Right lobe of liver (tissue), 6 donors: ENCODE data around the gene MCFD2. TPM values are rescaled to one million over a fixed set of nuclear protein-coding genes. Genes with fewer than 3 reads are reported as not detected.

Source experiments
- ATAC-seq, 4 donors: fragments of 200-7000 bp; cut with Tn5 transposase; one replicate each; pipeline ENCODE4 v1.9.1; 2020; ENCODE audit warnings: mild to moderate bottlenecking in 4 of 4, moderate library complexity in 4 of 4
- DNase-seq, 3 donors: peaks; one replicate each; pipeline ENCODE4 v3.0.0-alpha.2; 2020
- H3K27ac ChIP-seq, 3 donors: fragments of 200-600 bp; one replicate each; pipeline ENCODE4 v1.8.0; 2022
- H3K27me3 ChIP-seq, 2 donors: fragments of 200-600 bp; one replicate each; pipeline ENCODE4 v1.8.0; 2022
- H3K36me3 ChIP-seq, 4 donors: fragments of 200-600 bp; sonication (generic) in 1 of 4; one replicate each; pipeline versions ENCODE4 v1.5.1 to v1.8.0; 2017 to 2022; ENCODE audit warnings: control low read depth in 1 of 4
- H3K4me1 ChIP-seq, 4 donors: fragments of 200-600 bp; sonication (generic) in 1 of 4; one replicate each; pipeline versions ENCODE4 v1.5.1 to v1.8.0; 2017 to 2022; ENCODE audit warnings: control low read depth in 1 of 4
- H3K4me3 ChIP-seq, 3 donors: fragments of 200-600 bp; one replicate each; pipeline ENCODE4 v1.8.0; 2022
- H3K9me3 ChIP-seq, 4 donors: fragments of 200-600 bp; sonication (generic) in 1 of 4; one replicate each; pipeline versions ENCODE4 v1.5.1 to v1.8.0; 2017 to 2022; ENCODE audit warnings: control low read depth in 1 of 4
- CTCF ChIP-seq, 4 donors: fragments of 200-600 bp in 3 of 4; fragments of 450-650 bp in 1 of 4; IDR thresholded peaks; one replicate each; pipeline versions ENCODE4 v1.5.1 to v1.8.0; 2016 to 2022; ENCODE audit warnings: antibody characterized with exemption in 4 of 4, mild to moderate bottlenecking in 2 of 4
- POLR2A ChIP-seq: fragments of 450-650 bp; IDR thresholded peaks from one replicate; pipeline ENCODE4 v1.6.1; 2017; ENCODE audit warnings: antibody characterized with exemption, mild to moderate bottlenecking
- WGBS: methylation state at CpG from one replicate; pipeline ENCODE4 v1.1.6; 2018; ENCODE audit warnings: low coverage, low lambda C conversion rate; ENCODE audit not compliant: insufficient coverage; ENCODE audit errors: missing lambda C conversion rate; 5-methylcytosine and 5-hydroxymethylcytosine counted together
- intact Hi-C, 2 donors: fragments of 100-400 bp; cut with DNase I; formaldehyde crosslinking; loops; one replicate each; pipeline versions ENCODE4 v1.11.2 to v1.14.1; 2022
- total RNA-seq, 6 experiments: library from RNA; depleted of rRNA in 2 of 6; stranded (reverse); fragments of >200 nt in 2 of 6; fragmentation: NEBNext Ultra II Directional in 3 of 6; extraction: Animal tissue kit (Norgen Biotek cat#: 25700) in 3 of 6; gene quantifications; one replicate each; pipeline versions ENCODE4 v1.1.0 to v1.2.4, GENCODE V29; 2016 to 2023
- donor health status: DM: no; HTN: yes; CAD: no.
- donor health status: DM: no; HTN: no; CAD: no.
- donor health status: DM: no; HTN: no; CAD: no.
- donor health status: DM: no; HTN: yes; CAD: no.
- donor health status: DM: no; HTN: yes; CAD: no.

Gene MCFD2
- total RNA-seq, 6 experiments from 2014 or later: 85.0 to 147 (median 99.2) TPM

DNA sequence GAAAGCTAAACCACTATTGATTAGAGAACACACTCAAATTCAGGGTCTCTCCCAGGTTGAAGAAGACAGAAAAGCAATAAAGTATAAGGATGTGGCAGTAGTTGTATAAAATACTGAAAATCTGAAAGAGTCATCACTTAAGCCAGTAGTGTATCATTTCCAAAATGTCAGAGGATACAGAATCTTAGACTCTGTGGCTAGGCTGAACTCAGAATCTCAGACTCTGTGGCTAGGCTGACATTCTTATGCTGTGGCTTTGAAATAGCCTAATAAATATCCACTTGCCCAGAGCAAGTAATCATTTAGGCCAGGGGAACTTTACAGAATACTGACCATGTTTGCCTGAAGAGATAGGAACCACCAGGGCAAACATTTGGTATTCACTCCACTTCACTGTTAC lies 13.1 kb downstream of the MCFD2 start:
- Histone ChIP-seq H3K36me3 (peaks cover 0 to 28% (median 7%) of the 10 kb centered on the region in 4 donors), H3K9me3 (no peaks in the 10 kb centered on the region)
- TF ChIP-seq POLR2A (no peak), CTCF (IDR thresholded peaks at IDR 0.05) (no peak)

DNA sequence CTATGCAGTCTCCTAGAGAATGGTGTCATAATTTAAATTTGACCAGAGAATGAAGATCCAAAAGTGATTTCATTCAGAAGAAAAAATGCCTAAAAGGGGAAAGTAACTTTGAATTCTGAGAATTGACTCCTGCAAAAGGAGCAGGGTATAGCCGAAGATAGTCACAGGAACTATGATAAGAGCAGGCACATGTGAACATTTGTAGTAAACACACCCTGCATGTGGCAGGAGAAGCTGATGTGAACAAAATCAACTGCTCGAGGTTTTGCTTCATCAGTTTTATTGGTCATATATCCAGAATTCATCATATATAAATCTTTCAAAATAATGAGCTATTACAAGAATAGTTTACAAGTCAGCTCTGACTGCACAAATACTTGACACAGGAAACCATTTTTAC lies 14.0 kb downstream of the MCFD2 start:
- Histone ChIP-seq H3K4me3 (no peak overlapping the region), H3K36me3 (peaks cover 0 to 19% (median 2%) of the 10 kb centered on the region in 4 donors), H3K27me3 (no peaks in the 10 kb centered on the region), H3K27ac (no peak overlapping the region), H3K9me3 (no peaks in the 10 kb centered on the region), H3K4me1 (no peaks in the 10 kb centered on the region)
- DNase-seq (no peak), ATAC-seq (no peak)
- 61% methylated on average over 2 of the region's 2 CpGs for WGBS
- TF ChIP-seq POLR2A (no peak), CTCF (IDR thresholded peaks at IDR 0.05) (no peak)
- intact Hi-C loops: no loop called here

More for the DNA sequence above, 13.1 kb downstream of the MCFD2 start:
- DNase-seq (no peak), ATAC-seq (no peak)
- intact Hi-C loops: no loop called here
- Histone ChIP-seq H3K4me3 (no peak overlapping the region), H3K27ac (no peak overlapping the region), H3K4me1 (no peaks in the 10 kb centered on the region), H3K27me3 (no peaks in the 10 kb centered on the region)

DNA sequence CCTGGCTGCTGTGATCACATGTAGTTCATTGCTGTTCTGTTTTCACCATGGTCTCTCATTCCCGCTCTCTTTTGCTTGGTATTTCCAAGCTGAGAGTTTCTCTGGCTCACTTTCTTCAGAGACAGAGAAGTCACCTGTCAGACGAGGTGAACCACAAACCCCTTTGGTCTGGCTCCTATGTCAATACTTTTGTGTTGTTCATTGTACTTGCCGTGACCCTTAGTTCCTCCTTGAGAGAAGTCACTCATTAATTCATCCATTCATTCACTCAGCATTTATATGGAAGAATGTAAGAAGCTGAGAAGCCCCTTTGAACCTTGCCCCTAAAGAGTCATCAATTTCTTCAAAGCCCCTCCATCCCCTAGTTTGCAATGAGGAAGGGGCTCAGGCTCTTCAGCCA lies 15.2 kb downstream of the MCFD2 start:
- no peak for ATAC-seq
- TF ChIP-seq CTCF (IDR thresholded peaks at IDR 0.05): no peak
- TF ChIP-seq POLR2A: no peak
- Histone ChIP-seq H3K27ac (no peak overlapping the region), H3K4me1 (no peaks in the 10 kb centered on the region), H3K27me3 (no peaks in the 10 kb centered on the region), H3K4me3 (no peak overlapping the region), H3K9me3 (no peaks in the 10 kb centered on the region), H3K36me3 (peaks cover 0 to 9% (median 0%) of the 10 kb centered on the region in 4 donors)
- intact Hi-C loops: no loop called here
- DNase-seq: no peak
- WGBS: 73% methylated on average over 3 of the region's 3 CpGs

GRCh38 chr2:46899053-46899452 lies 16.6 kb downstream of the MCFD2 start:
- WGBS: 91% methylated on average over 14 of the region's 17 CpGs
- Histone ChIP-seq H3K4me3 (no peak overlapping the region), H3K27me3 (no peaks in the 10 kb centered on the region), H3K36me3 (peaks cover 0 to 4% (median 0%) of the 10 kb centered on the region in 4 donors), H3K4me1 (no peaks in the 10 kb centered on the region), H3K9me3 (no peaks in the 10 kb centered on the region), H3K27ac (no peak overlapping the region)
- TF ChIP-seq POLR2A (no peak), CTCF (IDR thresholded peaks at IDR 0.05) (no peak)
- intact Hi-C loops: no loop called here
- DNase-seq: no peak
- no peak for ATAC-seq

DNA sequence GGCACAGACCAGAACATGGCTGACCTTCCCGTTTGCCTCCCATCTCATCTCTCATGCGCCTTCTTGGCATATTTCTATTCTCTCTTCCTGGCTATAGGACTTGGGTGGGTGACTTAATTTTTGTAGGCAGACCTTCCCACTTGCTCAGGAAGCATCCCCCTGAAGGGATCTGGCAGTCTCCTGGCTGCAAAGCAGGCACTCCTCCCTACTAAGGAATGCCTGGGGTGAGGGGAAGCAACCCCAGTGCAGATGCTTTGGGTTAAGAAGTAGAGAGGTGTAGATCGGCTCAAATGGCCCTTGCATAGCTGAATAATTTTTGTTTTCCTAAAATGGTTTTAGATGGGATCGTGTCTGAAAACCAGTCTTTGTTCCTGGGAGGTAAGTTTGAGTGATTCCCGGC lies 17.6 kb downstream of the MCFD2 start:
- no peak for DNase-seq
- H3K4me1 ChIP-seq: no peaks in the 10 kb centered on the region
- TF ChIP-seq CTCF (IDR thresholded peaks at IDR 0.05) (no peak), POLR2A (no peak)
- H3K4me3 ChIP-seq: no peak overlapping the region
- H3K9me3 ChIP-seq: no peaks in the 10 kb centered on the region
- intact Hi-C loops: no loop called here
- H3K27ac ChIP-seq: no peak overlapping the region
- no peak for ATAC-seq
- no peaks in the 10 kb centered on the region for H3K36me3 ChIP-seq
- H3K27me3 ChIP-seq: no peaks in the 10 kb centered on the region
- 83% methylated on average over 5 of the region's 5 CpGs for WGBS
